Esophagus squamous epithelium (tissue), 4 donors: ENCODE measurements around the gene C19orf38.

ENCODE experiments used
- POLR2A ChIP-seq, 4 donors: fragments of 450-650 bp; IDR thresholded peaks; one replicate each; pipeline ENCODE4 v1.6.1; 2017; ENCODE audit warnings: antibody characterized with exemption in 4 of 4, mild to moderate bottlenecking in 4 of 4, moderate library complexity in 3 of 4
- TF ChIP-seq, protein P1 (sequence below), 6 experiments: fragments of 450-650 bp in 4 of 6; fragments of 200-600 bp in 2 of 6; sonication (generic) in 2 of 6; IDR thresholded peaks; one replicate each; pipeline ENCODE4 v1.5.1; 2016 to 2019; ENCODE audit warnings: antibody characterized with exemption in 6 of 6, mild to moderate bottlenecking in 4 of 6, moderate library complexity in 4 of 6

DNA sequence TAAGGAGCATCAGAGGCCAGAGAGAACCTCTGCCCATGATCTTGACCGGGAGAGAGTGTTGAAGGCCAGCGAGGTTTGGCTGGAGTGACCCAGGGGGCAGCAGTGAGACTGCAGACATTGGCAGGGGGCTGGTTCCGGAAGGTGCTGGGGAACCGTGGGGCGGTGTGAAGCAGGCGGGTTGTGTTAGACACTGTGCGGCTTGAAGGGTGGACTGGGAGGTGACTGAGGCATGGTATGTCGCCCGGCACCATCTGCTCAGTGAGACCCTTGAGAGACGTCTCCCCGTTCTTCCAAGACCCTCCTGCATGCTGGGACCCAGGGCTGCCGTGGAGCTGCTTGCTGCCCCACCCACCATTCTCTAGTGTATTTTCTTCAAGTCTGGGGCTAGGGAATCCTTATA is 47.7 kb downstream of the C19orf38 start:
- TF ChIP-seq, protein P1, sequence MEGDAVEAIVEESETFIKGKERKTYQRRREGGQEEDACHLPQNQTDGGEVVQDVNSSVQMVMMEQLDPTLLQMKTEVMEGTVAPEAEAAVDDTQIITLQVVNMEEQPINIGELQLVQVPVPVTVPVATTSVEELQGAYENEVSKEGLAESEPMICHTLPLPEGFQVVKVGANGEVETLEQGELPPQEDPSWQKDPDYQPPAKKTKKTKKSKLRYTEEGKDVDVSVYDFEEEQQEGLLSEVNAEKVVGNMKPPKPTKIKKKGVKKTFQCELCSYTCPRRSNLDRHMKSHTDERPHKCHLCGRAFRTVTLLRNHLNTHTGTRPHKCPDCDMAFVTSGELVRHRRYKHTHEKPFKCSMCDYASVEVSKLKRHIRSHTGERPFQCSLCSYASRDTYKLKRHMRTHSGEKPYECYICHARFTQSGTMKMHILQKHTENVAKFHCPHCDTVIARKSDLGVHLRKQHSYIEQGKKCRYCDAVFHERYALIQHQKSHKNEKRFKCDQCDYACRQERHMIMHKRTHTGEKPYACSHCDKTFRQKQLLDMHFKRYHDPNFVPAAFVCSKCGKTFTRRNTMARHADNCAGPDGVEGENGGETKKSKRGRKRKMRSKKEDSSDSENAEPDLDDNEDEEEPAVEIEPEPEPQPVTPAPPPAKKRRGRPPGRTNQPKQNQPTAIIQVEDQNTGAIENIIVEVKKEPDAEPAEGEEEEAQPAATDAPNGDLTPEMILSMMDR (IDR thresholded peaks at IDR 0.05): no peak
- no peak for TF ChIP-seq POLR2A (IDR thresholded peaks at IDR 0.05)
